ENCODE data around the gene OSTN.

The OSTN gene

GRCh38 chr3:191227541-191227940 lies 28.5 kb downstream of the OSTN start:
- H3K4me1 ChIP-seq (ENCODE audit: low read depth, poor library complexity, severe bottlenecking) = no peaks in the 10 kb centered on the region
- no peak overlapping the region for H3K4me2 ChIP-seq
- no peak overlapping the region for H3K27ac ChIP-seq
- H3K36me3 ChIP-seq (ENCODE audit: insufficient read depth) = no peaks in the 10 kb centered on the region
- TF ChIP-seq CTCF (conservative IDR thresholded peaks at IDR 0.05; ENCODE audit: low read depth, low read length) = no peak
- no peaks in the 10 kb centered on the region for H3K79me2 ChIP-seq (ENCODE audit: insufficient read depth, low read depth)
- no peaks in the 10 kb centered on the region for H4K20me1 ChIP-seq (ENCODE audit: insufficient read depth)
- H3K4me3 ChIP-seq (IDR thresholded peaks at IDR 0.05; ENCODE audit: insufficient read depth, low read depth, low read length) = no peak overlapping the region
- no peak overlapping the region for H3K9ac ChIP-seq
- no peak overlapping the region for H2AFZ ChIP-seq (ENCODE audit: low read depth)
- H3K27me3 ChIP-seq (ENCODE audit: insufficient read depth, low read depth) = no peaks in the 10 kb centered on the region

GRCh38 chr3:191234216-191234615 lies 35.2 kb downstream of the OSTN start:
- no peaks in the 10 kb centered on the region for H3K27me3 ChIP-seq (ENCODE audit: insufficient read depth, low read depth)
- no peak overlapping the region for H2AFZ ChIP-seq (ENCODE audit: low read depth)
- peaks cover 11% of the 10 kb centered on the region for H3K4me1 ChIP-seq (ENCODE audit: low read depth, poor library complexity, severe bottlenecking)
- no peak overlapping the region for H3K27ac ChIP-seq
- no peak overlapping the region for H3K4me2 ChIP-seq
- TF ChIP-seq CTCF (conservative IDR thresholded peaks at IDR 0.05; ENCODE audit: low read depth, low read length) = no peak
- no peaks in the 10 kb centered on the region for H3K79me2 ChIP-seq (ENCODE audit: insufficient read depth, low read depth)
- H4K20me1 ChIP-seq (ENCODE audit: insufficient read depth) = no peaks in the 10 kb centered on the region
- H3K36me3 ChIP-seq (ENCODE audit: insufficient read depth) = no peaks in the 10 kb centered on the region
- H3K9ac ChIP-seq = no peak overlapping the region
- H3K4me3 ChIP-seq (IDR thresholded peaks at IDR 0.05; ENCODE audit: insufficient read depth, low read depth, low read length) = no peak overlapping the region

- Histone ChIP-seq H3K27ac (no peak overlapping the region), H3K27me3 (ENCODE audit: insufficient read depth, low read depth) (no peaks in the 10 kb centered on the region), H3K4me2 (no peak overlapping the region), H3K79me2 (ENCODE audit: insufficient read depth, low read depth) (no peaks in the 10 kb centered on the region), H3K4me3 (IDR thresholded peaks at IDR 0.05; ENCODE audit: insufficient read depth, low read depth, low read length) (no peak overlapping the region), H2AFZ (ENCODE audit: low read depth) (no peak overlapping the region), H4K20me1 (ENCODE audit: insufficient read depth) (no peaks in the 10 kb centered on the region), H3K4me1 (ENCODE audit: low read depth, poor library complexity, severe bottlenecking) (peaks cover 11% of the 10 kb centered on the region), H3K9ac (no peak overlapping the region), H3K36me3 (ENCODE audit: insufficient read depth) (no peaks in the 10 kb centered on the region)
- no peak for TF ChIP-seq CTCF (conservative IDR thresholded peaks at IDR 0.05; ENCODE audit: low read depth, low read length)
Measured at GRCh38 chr3:191235331-191236314, 36.6 kb downstream of the OSTN start.

- Histone ChIP-seq H2AFZ (ENCODE audit: low read depth) (no peak overlapping the region), H3K4me2 (no peak overlapping the region), H3K27me3 (ENCODE audit: insufficient read depth, low read depth) (no peaks in the 10 kb centered on the region), H3K4me1 (ENCODE audit: low read depth, poor library complexity, severe bottlenecking) (peaks cover 11% of the 10 kb centered on the region), H3K9ac (no peak overlapping the region), H3K27ac (no peak overlapping the region), H3K79me2 (ENCODE audit: insufficient read depth, low read depth) (no peaks in the 10 kb centered on the region), H3K36me3 (ENCODE audit: insufficient read depth) (no peaks in the 10 kb centered on the region), H3K4me3 (IDR thresholded peaks at IDR 0.05; ENCODE audit: insufficient read depth, low read depth, low read length) (no peak overlapping the region), H4K20me1 (ENCODE audit: insufficient read depth) (no peaks in the 10 kb centered on the region)
- no peak for TF ChIP-seq CTCF (conservative IDR thresholded peaks at IDR 0.05; ENCODE audit: low read depth, low read length)
Measured at GRCh38 chr3:191236646-191237045, 37.6 kb downstream of the OSTN start.

Measured in KMS-11 (cell line).